Fibroblast of skin of left biceps (primary cell): Measurements from ENCODE around the gene GOLGA8T.
"Not testable (repeated sequence)": the region's sequence is repeated elsewhere in the genome, so short reads cannot be mapped to it uniquely, and the experiment has no call there.

Source experiments
- DNase-seq, 2 experiments: peaks; one replicate each; pipeline ENCODE4 v3.0.0-alpha.2; 2013; ENCODE audit warnings: low read depth in 2 of 2

GOLGA8T gene

GRCh38 chr15:30192119-30192745, 57.4 kb downstream of the GOLGA8T start:
- DNase-seq: not testable (repeated sequence)

DNA sequence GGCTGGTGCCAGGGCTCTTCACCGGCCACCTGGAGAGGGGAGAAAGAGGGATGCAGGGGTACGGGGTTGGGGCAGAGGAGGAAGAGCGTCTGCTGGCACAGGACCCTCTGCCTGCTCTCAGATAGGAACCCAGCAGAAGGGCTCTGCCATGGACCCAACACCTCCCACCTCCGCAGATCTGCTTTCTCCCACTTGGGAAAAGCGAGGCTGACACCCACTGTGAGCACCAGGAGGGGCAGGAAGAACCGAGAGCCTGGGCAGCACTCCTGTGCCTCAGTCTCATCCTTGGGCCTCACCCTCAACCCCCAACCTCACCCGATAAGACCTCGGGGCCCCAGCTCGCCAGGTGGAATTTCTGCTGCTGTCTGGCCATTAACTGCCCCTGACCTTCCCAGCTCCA, 58.0 kb downstream of the GOLGA8T start:
- DNase-seq: not testable (repeated sequence)
